Sigmoid colon (tissue), 4 donors: ENCODE results near the gene TOP2A.

ENCODE experiments used
- CTCF ChIP-seq, 4 experiments: fragments of 450-650 bp in 3 of 4; fragments of 200-600 bp in 1 of 4; IDR thresholded peaks; one replicate each; pipeline ENCODE4 v1.5.1; 2016 to 2019; ENCODE audit warnings: antibody characterized with exemption in 4 of 4, mild to moderate bottlenecking in 3 of 4, moderate library complexity in 2 of 4
- EP300 ChIP-seq, 4 donors: sonication (generic); formaldehyde crosslinking; IDR thresholded peaks; one replicate each; pipeline ENCODE4 v1.6.1; 2017; ENCODE audit warnings: antibody characterized with exemption in 4 of 4
- POLR2A ChIP-seq, 2 donors: fragments of 450-650 bp; IDR thresholded peaks; one replicate each; pipeline ENCODE4 v1.6.1; 2016; ENCODE audit warnings: antibody characterized with exemption in 2 of 2, mild to moderate bottlenecking in 2 of 2, moderate library complexity in 2 of 2

- no peak for TF ChIP-seq CTCF (IDR thresholded peaks at IDR 0.05)
- TF ChIP-seq EP300 (IDR thresholded peaks at IDR 0.05): no peak
- no peak for TF ChIP-seq POLR2A (IDR thresholded peaks at IDR 0.05)
Measured at GRCh38 chr17:40404003-40404402, 13.7 kb downstream of the TOP2A start.
